Measurements from ENCODE around the gene CRIP2. TPM values are rescaled to one million over a fixed set of nuclear protein-coding genes. Genes with fewer than 3 reads are reported as not detected.

CRIP2 gene
- polyA plus RNA-seq, 12 donors, result 132 to 277 (median 183) TPM; not detected in 1

GRCh38 chr14:105458010-105458409 lies 16.6 kb upstream of the CRIP2 start:
- DNase-seq, result no peak

GRCh38 chr14:105458571-105458970 lies 16.1 kb upstream of the CRIP2 start:
- DNase-seq, result no peak

GRCh38 chr14:105460116-105460515 lies 14.5 kb upstream of the CRIP2 start:
- DNase-seq, result no peak

GRCh38 chr14:105460616-105461015 lies 14.0 kb upstream of the CRIP2 start:
- no peak for DNase-seq

- no peak for DNase-seq
Measured at GRCh38 chr14:105461903-105462302, 12.7 kb upstream of the CRIP2 start.

- no peak for DNase-seq
Measured at GRCh38 chr14:105464501-105464900, 10.1 kb upstream of the CRIP2 start.

GRCh38 chr14:105465209-105466031 lies 9.2 kb upstream of the CRIP2 start:
- DNase-seq, result no peak

GRCh38 chr14:105466531-105467248 lies 7.9 kb upstream of the CRIP2 start:
- DNase-seq, result no peak

GRCh38 chr14:105467249-105467941 lies 7.2 kb upstream of the CRIP2 start:
- no peak for DNase-seq

- DNase-seq, result no peak
Measured at GRCh38 chr14:105467942-105468471, 6.6 kb upstream of the CRIP2 start.

- DNase-seq, result no peak
Measured at GRCh38 chr14:105468621-105469241, 5.9 kb upstream of the CRIP2 start.

- no peak for DNase-seq
Measured at GRCh38 chr14:105469456-105470349, 4.9 kb upstream of the CRIP2 start.

- DNase-seq, result no peak
Measured at GRCh38 chr14:105470350-105471296, 4.0 kb upstream of the CRIP2 start.

GRCh38 chr14:105471297-105471821 lies 3.3 kb upstream of the CRIP2 start:
- no peak for DNase-seq

GRCh38 chr14:105471823-105472485 lies 2.7 kb upstream of the CRIP2 start:
- DNase-seq, result no peak

GRCh38 chr14:105472486-105472991 lies 2.1 kb upstream of the CRIP2 start:
- DNase-seq, result no peak

GRCh38 chr14:105473033-105473676 lies 1.5 kb upstream of the CRIP2 start:
- DNase-seq, result no peak
